ENCODE measurements around the gene SLC25A20.
A peak's percentile ranks its signal among the peaks of the same experiment; 100 is the strongest.

GRCh38 chr3:48918388-48919214 lies 19.9 kb upstream of the SLC25A20 start, which contains the start of gene ARIH2:
- TF ChIP-seq, protein P1, sequence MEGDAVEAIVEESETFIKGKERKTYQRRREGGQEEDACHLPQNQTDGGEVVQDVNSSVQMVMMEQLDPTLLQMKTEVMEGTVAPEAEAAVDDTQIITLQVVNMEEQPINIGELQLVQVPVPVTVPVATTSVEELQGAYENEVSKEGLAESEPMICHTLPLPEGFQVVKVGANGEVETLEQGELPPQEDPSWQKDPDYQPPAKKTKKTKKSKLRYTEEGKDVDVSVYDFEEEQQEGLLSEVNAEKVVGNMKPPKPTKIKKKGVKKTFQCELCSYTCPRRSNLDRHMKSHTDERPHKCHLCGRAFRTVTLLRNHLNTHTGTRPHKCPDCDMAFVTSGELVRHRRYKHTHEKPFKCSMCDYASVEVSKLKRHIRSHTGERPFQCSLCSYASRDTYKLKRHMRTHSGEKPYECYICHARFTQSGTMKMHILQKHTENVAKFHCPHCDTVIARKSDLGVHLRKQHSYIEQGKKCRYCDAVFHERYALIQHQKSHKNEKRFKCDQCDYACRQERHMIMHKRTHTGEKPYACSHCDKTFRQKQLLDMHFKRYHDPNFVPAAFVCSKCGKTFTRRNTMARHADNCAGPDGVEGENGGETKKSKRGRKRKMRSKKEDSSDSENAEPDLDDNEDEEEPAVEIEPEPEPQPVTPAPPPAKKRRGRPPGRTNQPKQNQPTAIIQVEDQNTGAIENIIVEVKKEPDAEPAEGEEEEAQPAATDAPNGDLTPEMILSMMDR (IDR thresholded peaks at IDR 0.05): no peak
- TF ChIP-seq, protein P2, sequence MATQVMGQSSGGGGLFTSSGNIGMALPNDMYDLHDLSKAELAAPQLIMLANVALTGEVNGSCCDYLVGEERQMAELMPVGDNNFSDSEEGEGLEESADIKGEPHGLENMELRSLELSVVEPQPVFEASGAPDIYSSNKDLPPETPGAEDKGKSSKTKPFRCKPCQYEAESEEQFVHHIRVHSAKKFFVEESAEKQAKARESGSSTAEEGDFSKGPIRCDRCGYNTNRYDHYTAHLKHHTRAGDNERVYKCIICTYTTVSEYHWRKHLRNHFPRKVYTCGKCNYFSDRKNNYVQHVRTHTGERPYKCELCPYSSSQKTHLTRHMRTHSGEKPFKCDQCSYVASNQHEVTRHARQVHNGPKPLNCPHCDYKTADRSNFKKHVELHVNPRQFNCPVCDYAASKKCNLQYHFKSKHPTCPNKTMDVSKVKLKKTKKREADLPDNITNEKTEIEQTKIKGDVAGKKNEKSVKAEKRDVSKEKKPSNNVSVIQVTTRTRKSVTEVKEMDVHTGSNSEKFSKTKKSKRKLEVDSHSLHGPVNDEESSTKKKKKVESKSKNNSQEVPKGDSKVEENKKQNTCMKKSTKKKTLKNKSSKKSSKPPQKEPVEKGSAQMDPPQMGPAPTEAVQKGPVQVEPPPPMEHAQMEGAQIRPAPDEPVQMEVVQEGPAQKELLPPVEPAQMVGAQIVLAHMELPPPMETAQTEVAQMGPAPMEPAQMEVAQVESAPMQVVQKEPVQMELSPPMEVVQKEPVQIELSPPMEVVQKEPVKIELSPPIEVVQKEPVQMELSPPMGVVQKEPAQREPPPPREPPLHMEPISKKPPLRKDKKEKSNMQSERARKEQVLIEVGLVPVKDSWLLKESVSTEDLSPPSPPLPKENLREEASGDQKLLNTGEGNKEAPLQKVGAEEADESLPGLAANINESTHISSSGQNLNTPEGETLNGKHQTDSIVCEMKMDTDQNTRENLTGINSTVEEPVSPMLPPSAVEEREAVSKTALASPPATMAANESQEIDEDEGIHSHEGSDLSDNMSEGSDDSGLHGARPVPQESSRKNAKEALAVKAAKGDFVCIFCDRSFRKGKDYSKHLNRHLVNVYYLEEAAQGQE (IDR thresholded peaks at IDR 0.05; ENCODE audit: insufficient read depth in 1 of 2, low read depth in 2 of 2, low read length in 1 of 2): 0 out of 4 replicates have a peak, but pooled peaks of 1 of the 2 experiments have one; percentile 11
- TF ChIP-seq SIN3A (IDR thresholded peaks at IDR 0.05; ENCODE audit: borderline replicate concordance, insufficient read depth, low read depth, low read length) (peak; percentile 88; the same call in 1 of the 2 replicates), POLR2AphosphoS5 (IDR thresholded peaks at IDR 0.05; ENCODE audit: low read depth, low read length) (peak; percentile 87), TCF7L2 (IDR thresholded peaks at IDR 0.05; ENCODE audit: low read depth, low read length) (no peak)

All from Panc1 (cell line).